ENCODE data around the gene OVCH2.

DNA sequence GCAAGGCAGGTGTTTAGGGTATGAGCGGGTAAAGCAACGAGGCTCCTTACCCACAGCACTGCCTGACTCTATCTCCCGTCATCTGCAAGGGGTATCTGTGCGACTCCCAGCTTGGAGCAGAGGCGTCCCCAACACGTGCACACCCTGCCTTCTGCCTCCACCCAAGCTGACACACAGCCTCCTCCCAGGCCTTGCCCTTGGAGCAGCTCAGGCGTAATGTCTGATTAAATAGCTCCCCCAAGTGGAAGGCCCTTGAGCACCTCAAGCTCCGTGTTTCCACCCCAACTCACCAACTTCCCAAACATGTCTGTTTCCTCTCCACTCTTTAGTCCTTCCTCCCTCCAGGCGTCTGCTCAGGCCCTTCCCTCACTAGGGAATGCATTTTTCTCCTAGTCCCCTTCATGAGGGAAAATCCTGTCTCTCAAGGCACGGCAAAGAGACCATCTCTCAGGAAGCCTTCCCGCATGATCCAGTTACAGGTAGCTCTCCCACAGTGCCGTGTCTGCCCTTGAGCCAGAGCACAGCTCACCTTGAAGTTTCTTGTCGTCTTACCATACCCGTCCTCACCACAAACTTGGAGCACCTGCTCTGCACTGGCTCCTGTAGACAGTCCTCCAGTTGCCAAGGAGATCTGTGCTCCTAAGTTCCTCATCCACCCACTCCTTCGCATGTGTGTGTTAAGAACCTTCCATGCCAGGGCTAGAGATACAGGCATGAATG, 48.8 kb downstream of the OVCH2 start:
- TF ChIP-seq, protein P1, sequence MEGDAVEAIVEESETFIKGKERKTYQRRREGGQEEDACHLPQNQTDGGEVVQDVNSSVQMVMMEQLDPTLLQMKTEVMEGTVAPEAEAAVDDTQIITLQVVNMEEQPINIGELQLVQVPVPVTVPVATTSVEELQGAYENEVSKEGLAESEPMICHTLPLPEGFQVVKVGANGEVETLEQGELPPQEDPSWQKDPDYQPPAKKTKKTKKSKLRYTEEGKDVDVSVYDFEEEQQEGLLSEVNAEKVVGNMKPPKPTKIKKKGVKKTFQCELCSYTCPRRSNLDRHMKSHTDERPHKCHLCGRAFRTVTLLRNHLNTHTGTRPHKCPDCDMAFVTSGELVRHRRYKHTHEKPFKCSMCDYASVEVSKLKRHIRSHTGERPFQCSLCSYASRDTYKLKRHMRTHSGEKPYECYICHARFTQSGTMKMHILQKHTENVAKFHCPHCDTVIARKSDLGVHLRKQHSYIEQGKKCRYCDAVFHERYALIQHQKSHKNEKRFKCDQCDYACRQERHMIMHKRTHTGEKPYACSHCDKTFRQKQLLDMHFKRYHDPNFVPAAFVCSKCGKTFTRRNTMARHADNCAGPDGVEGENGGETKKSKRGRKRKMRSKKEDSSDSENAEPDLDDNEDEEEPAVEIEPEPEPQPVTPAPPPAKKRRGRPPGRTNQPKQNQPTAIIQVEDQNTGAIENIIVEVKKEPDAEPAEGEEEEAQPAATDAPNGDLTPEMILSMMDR (IDR thresholded peaks at IDR 0.05), result peak in 5 of 6 experiments; percentile 12 to 71 (median 62)
- TF ChIP-seq POLR2A (IDR thresholded peaks at IDR 0.05), result no peak
- no peak for TF ChIP-seq POLR2AphosphoS5 (IDR thresholded peaks at IDR 0.05)
- no peak for TF ChIP-seq EP300 (IDR thresholded peaks at IDR 0.05)
